GM21367 (cell line): ENCODE measurements around the gene IQSEC3.

Experiments
- ATAC-seq: cut with Tn5 transposase; IDR thresholded peaks from one replicate; pipeline ENCODE4 v1.9.1; 2021; ENCODE audit not compliant: unreplicated experiment

Gene IQSEC3

DNA sequence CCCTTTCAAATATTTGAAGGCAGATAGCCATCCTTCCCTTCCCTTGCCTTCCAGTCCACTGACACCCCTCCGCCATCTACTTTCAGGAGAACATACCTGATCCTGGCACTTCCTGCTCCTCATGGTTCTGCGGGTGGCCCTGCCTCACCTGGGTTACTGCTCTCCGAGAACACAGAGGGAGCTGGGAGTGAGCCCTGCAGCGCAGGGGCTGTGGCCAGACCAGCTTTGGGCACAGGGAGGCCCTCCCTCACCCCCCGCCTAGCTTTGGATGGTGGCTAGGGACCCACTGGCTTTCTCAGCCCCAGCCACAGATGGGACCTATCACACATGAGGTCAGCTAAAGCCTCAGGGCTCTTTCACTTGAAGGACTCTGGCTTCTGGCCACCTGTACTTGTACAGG is 12.4 kb downstream of the IQSEC3 start:
- no peak for ATAC-seq

DNA sequence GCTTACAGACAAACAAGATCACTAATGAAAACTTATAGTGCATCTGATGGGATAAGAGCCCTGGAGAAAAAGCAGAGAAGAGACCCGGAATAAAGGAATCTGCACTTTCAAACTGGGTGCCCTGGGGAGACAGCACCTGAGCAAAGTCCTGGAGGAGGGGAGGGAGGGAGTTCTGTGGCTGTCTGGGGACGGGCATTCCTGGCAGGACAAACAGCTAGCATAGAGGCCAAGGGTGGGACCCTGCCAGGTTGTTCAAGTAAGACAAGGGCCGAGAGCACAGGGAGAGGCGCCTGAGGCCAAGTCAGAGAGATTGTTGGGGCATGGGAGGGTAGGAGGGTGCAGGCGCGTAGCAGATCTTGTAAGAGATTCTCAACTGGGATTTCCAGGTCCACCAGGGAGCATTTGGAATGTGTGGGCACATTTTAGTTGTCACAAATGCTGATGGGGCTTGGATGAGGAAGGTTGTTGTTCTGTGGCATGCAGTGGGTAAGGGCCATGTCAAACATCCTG is 14.2 kb downstream of the IQSEC3 start:
- ATAC-seq: no peak

DNA sequence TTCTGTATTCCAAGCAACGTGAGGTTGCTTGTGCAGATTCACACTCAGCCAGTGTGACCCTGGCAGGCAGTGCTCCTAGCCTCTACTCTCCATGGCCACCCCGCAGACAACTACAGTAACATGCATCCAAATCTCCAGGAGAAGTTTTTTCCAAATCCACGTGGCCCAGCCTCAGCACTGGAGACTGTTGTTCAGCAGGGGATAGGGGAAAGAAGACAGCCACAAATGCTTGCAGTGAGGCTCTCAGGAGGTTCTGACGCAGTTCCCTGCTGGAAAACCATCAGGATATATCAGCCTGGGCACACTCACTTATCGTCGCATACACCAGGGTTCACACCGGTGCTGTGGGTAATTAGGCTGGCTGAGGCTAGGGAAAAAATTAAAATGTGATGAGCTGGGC is 16.2 kb downstream of the IQSEC3 start:
- ATAC-seq: no peak

- ATAC-seq: no peak
These were observed 17.5 kb downstream of the IQSEC3 start for GRCh38 chr12:84056-84455.

DNA sequence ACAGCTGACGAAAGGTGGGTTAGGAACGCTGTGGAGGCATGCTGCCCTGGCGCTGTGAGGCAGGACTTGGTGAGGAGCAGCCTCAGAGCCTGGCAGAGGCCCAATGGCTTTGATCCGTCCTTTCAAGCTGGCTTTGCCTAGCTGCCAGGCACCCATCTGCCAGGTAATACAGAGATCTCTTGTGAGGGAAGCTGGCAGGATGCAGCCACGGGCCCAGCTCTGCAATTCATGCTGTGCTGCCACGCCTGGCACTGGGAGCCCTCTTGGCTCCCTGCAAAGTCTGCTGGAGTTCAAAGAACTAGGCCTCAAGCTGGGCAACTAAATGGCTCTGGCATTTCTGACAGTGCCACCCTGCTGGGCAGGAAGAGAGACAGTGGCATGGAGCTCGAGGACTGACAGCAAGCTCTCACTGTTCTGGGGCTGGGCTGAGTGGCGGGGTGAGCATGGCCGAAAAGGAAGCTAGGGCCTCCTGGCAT is 18.7 kb downstream of the IQSEC3 start:
- no peak for ATAC-seq

- no peak for ATAC-seq
These were observed 20.7 kb downstream of the IQSEC3 start for GRCh38 chr12:87315-87714.

DNA sequence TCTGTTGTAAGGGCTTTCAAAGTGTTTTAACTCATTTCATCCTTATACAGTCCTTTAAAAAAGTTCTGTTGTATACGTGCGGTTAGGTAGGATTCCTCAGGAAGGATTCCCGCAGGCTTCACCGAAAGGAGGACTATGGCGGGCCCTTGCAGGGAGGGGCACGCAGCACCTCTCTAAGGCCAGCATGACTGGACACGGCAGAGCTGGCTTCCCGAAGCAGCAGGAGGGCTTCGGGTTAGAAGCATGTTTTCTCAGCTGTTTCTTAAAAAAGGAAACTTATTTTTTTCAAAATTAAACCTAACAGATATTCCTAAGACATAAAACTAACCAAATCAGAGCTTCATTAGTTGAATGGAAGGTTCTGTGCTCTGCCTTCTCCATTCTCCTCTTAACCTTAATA is 21.3 kb downstream of the IQSEC3 start:
- ATAC-seq: no peak

- ATAC-seq: no peak
These were observed 23.1 kb downstream of the IQSEC3 start for GRCh38 chr12:89653-90052.

DNA sequence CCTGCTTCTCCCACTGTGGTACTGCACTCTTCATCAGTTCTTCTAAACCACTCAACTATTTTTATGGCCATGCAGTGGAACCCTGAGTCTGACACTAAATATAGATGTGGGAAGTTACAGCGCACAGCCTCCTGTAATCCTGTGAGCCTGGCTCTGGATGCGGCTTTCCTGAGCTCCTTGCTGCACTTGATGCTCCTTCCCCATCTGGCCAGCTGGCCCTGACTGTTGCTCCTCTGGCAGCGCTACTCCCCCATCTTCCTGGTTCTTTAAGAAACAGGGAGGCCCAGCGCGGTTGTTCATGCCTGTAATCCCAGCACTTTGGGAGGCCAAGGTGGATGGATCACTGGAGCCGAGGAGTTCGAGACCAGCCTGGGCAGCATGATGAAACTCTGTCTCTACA is 24.6 kb downstream of the IQSEC3 start:
- ATAC-seq: no peak

DNA sequence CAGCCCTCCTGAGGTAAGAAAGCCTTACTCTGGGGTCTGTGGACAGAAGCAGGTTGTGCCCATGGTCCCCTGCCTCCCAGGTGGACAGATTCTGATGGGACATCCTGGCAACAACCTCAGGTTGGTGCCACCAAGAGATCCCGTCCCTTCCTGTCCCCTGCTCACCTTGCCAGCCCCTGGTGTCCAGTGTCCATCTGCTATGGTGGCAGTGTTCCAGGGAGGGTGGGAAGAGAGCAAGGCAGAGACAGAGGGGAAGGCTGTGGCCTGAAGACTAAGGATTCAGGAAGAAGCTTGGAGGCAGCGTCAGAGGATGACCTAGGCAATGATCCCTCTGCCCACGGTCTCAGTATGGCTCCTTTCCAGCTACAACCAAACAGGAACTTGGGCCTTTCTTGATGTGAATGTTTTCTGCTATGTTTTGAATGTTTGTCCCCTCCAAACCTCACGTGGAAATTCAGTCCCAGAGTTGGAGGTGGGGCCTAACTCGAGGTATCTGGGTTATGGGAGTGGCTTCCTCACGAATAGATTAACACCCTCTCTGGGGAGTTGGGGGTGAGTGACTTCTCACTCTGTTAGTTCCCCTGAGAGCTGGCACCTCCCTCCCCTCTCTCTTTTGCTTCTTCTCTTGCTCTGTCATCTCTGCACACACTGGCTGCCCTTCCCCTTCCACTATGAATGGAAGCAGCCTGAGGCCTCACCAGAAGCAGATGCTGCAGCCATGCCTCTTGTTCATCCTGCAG is 26.9 kb downstream of the IQSEC3 start:
- no peak for ATAC-seq

GRCh38 chr12:96543-96942 is 30.0 kb downstream of the IQSEC3 start:
- no peak for ATAC-seq

GRCh38 chr12:98924-99352 is 32.4 kb downstream of the IQSEC3 start:
- ATAC-seq: no peak

GRCh38 chr12:99605-100004 is 33.0 kb downstream of the IQSEC3 start:
- ATAC-seq: no peak

- no peak for ATAC-seq
These were observed 35.7 kb downstream of the IQSEC3 start for GRCh38 chr12:101969-102878.

- no peak for ATAC-seq
These were observed 36.3 kb downstream of the IQSEC3 start for GRCh38 chr12:102879-103168.

GRCh38 chr12:103169-103981 is 36.8 kb downstream of the IQSEC3 start:
- ATAC-seq: no peak

- ATAC-seq: no peak
These were observed 38.0 kb downstream of the IQSEC3 start for GRCh38 chr12:104551-105081.

DNA sequence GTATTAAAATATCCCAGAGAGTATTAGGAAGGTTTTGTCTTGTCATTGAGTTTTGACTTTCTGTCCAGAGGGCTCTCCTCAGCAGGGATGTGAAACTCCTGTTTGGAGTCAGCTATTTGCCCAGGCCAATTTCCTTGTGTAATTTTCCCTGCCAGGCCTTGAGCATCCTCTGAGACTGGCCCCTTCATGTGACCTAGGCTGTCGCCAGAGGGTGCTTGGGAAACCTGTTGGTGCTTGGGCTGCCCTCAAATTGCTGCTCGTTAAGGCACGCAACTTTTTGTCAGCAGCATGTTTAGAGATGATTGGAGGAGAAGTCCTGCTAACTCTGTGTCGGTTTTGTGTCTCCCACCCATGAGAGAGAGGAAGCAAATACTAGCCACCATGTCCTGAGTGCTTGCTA is 39.1 kb downstream of the IQSEC3 start:
- ATAC-seq: no peak

- ATAC-seq: peak; percentile 79
These were observed 39.6 kb downstream of the IQSEC3 start for GRCh38 chr12:106118-106591.

DNA sequence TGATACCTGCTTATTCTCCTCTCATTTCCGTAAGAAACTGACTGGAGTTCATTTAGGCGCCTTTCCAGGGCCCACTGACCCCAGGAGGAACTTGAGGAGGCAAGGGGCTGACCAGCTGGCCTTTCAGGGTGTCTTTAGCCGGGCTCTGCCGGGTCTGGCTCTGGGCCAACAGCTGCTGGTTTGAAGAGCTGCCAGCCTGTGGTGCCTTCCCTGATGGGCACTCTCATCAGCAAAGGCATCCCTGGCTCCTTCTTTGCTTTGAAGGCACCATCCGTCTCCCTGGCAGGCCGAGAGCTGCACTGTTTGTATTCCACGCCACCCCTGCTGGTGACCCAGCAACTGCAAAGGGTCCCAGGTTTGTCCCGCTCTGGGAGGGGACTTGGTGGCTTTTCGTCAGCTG is 42.0 kb downstream of the IQSEC3 start:
- no peak for ATAC-seq

- no peak for ATAC-seq
These were observed 42.9 kb downstream of the IQSEC3 start for GRCh38 chr12:109446-109845.
